Activated T-cell treated with anti-CD3 and anti-CD28 coated beads for 24 hours (primary cell): Measurements from ENCODE around the gene LTA.

ENCODE experiments used
- DNase-seq: peaks from one replicate; pipeline ENCODE4 v3.0.0-alpha.2; 2020; ENCODE audit warnings: low read depth

Gene LTA

DNA sequence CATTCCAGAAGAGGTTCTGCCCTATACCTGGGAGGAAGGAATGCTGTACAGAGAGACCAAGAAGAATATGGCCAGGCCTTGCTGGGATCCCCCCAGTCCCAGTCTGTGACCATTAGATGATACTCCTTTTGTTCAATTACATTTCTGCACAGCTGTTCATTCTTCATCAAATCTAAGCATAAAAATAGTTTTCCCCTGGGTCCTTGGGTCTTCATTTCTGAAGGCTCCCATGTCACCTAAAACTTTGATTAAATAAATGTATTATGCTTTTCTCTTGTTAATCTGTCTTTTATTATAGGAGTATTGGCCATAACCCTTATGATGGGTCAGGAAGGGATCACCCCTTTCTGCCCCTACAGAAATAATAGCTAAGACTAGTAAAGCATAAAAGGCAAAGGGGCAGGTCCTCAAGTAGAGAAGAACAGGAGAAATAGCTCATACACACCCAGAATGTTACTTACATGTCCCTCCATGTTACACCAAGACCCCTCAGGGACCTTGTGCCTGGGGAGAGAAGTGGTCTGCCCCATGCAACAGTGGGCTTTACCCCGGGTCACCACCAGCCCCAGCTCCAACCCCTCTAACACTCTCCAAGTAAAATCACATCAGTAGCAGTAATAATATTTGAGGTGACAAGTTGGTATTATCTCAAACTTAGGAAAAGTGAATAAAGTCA, 2.1 kb upstream of the LTA start:
- no peak for DNase-seq

DNA sequence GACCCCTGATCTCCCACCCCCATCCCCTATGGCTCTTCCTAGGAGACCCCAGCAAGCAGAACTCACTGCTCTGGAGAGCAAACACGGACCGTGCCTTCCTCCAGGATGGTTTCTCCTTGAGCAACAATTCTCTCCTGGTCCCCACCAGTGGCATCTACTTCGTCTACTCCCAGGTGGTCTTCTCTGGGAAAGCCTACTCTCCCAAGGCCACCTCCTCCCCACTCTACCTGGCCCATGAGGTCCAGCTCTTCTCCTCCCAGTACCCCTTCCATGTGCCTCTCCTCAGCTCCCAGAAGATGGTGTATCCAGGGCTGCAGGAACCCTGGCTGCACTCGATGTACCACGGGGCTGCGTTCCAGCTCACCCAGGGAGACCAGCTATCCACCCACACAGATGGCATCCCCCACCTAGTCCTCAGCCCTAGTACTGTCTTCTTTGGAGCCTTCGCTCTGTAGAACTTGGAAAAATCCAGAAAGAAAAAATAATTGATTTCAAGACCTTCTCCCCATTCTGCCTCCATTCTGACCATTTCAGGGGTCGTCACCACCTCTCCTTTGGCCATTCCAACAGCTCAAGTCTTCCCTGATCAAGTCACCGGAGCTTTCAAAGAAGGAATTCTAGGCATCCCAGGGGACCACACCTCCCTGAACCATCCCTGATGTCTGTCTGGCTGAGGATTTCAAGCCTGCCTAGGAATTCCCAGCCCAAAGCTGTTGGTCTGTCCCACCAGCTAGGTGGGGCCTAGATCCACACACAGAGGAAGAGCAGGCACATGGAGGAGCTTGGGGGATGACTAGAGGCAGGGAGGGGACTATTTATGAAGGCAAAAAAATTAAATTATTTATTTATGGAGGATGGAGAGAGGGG, 1.4 kb downstream of the LTA start:
- no peak for DNase-seq

DNA sequence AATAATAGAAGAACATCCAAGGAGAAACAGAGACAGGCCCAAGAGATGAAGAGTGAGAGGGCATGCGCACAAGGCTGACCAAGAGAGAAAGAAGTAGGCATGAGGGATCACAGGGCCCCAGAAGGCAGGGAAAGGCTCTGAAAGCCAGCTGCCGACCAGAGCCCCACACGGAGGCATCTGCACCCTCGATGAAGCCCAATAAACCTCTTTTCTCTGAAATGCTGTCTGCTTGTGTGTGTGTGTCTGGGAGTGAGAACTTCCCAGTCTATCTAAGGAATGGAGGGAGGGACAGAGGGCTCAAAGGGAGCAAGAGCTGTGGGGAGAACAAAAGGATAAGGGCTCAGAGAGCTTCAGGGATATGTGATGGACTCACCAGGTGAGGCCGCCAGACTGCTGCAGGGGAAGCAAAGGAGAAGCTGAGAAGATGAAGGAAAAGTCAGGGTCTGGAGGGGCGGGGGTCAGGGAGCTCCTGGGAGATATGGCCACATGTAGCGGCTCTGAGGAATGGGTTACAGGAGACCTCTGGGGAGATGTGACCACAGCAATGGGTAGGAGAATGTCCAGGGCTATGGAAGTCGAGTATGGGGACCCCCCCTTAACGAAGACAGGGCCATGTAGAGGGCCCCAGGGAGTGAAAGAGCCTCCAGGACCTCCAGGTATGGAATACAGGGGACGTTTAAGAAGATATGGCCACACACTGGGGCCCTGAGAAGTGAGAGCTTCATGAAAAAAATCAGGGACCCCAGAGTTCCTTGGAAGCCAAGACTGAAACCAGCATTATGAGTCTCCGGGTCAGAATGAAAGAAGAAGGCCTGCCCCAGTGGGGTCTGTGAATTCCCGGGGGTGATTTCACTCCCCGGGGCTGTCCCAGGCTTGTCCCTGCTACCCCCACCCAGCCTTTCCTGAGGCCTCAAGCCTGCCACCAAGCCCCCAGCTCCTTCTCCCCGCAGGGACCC, 2.3 kb downstream of the LTA start:
- DNase-seq = no peak

DNA sequence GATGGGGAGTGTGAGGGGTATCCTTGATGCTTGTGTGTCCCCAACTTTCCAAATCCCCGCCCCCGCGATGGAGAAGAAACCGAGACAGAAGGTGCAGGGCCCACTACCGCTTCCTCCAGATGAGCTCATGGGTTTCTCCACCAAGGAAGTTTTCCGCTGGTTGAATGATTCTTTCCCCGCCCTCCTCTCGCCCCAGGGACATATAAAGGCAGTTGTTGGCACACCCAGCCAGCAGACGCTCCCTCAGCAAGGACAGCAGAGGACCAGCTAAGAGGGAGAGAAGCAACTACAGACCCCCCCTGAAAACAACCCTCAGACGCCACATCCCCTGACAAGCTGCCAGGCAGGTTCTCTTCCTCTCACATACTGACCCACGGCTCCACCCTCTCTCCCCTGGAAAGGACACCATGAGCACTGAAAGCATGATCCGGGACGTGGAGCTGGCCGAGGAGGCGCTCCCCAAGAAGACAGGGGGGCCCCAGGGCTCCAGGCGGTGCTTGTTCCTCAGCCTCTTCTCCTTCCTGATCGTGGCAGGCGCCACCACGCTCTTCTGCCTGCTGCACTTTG, 3.3 kb downstream of the LTA start, which contains the start of gene TNF:
TSS of gene TNF (plus strand) at position 231 of the 567 bp plus-strand sequence. CDS start at position 408, 177 bp downstream.
- DNase-seq = peak; percentile 85

DNA sequence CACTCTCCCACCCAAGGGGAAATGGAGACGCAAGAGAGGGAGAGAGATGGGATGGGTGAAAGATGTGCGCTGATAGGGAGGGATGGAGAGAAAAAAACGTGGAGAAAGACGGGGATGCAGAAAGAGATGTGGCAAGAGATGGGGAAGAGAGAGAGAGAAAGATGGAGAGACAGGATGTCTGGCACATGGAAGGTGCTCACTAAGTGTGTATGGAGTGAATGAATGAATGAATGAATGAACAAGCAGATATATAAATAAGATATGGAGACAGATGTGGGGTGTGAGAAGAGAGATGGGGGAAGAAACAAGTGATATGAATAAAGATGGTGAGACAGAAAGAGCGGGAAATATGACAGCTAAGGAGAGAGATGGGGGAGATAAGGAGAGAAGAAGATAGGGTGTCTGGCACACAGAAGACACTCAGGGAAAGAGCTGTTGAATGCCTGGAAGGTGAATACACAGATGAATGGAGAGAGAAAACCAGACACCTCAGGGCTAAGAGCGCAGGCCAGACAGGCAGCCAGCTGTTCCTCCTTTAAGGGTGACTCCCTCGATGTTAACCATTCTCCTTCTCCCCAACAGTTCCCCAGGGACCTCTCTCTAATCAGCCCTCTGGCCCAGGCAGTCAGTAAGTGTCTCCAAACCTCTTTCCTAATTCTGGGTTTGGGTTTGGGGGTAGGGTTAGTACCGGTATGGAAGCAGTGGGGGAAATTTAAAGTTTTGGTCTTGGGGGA, 4.0 kb downstream of the LTA start:
- DNase-seq = no peak

DNA sequence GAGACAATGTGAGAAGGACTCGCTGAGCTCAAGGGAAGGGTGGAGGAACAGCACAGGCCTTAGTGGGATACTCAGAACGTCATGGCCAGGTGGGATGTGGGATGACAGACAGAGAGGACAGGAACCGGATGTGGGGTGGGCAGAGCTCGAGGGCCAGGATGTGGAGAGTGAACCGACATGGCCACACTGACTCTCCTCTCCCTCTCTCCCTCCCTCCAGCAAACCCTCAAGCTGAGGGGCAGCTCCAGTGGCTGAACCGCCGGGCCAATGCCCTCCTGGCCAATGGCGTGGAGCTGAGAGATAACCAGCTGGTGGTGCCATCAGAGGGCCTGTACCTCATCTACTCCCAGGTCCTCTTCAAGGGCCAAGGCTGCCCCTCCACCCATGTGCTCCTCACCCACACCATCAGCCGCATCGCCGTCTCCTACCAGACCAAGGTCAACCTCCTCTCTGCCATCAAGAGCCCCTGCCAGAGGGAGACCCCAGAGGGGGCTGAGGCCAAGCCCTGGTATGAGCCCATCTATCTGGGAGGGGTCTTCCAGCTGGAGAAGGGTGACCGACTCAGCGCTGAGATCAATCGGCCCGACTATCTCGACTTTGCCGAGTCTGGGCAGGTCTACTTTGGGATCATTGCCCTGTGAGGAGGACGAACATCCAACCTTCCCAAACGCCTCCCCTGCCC, 4.9 kb downstream of the LTA start:
- no peak for DNase-seq

DNA sequence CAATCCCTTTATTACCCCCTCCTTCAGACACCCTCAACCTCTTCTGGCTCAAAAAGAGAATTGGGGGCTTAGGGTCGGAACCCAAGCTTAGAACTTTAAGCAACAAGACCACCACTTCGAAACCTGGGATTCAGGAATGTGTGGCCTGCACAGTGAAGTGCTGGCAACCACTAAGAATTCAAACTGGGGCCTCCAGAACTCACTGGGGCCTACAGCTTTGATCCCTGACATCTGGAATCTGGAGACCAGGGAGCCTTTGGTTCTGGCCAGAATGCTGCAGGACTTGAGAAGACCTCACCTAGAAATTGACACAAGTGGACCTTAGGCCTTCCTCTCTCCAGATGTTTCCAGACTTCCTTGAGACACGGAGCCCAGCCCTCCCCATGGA, 5.5 kb downstream of the LTA start:
- DNase-seq = no peak

DNA sequence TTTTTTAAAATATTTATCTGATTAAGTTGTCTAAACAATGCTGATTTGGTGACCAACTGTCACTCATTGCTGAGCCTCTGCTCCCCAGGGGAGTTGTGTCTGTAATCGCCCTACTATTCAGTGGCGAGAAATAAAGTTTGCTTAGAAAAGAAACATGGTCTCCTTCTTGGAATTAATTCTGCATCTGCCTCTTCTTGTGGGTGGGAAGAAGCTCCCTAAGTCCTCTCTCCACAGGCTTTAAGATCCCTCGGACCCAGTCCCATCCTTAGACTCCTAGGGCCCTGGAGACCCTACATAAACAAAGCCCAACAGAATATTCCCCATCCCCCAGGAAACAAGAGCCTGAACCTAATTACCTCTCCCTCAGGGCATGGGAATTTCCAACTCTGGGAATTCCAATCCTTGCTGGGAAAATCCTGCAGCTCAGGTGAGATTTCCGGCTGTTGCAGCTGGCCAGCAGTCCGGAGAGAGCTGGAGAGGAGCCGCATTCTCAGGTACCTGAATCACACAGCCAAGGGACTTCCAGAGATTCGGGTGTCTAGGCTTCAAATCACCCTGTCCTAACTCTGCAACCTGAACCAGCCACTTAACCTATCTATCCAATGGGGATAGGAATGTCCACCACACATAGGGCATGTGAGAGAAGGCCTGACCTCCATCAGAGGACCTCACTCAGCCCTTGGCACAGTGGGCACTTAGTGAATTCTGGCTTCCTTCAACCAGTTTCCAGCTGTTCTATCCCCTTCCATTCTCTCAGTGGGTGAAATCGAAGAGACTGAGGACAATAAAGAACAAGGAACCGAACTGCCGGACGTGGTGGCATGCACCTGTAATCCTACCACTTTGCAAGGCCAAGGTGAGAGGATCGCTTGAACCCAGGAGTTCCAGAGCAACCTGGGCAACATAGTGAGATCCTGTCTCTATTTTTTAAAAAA, 6.4 kb downstream of the LTA start:
- DNase-seq = no peak

DNA sequence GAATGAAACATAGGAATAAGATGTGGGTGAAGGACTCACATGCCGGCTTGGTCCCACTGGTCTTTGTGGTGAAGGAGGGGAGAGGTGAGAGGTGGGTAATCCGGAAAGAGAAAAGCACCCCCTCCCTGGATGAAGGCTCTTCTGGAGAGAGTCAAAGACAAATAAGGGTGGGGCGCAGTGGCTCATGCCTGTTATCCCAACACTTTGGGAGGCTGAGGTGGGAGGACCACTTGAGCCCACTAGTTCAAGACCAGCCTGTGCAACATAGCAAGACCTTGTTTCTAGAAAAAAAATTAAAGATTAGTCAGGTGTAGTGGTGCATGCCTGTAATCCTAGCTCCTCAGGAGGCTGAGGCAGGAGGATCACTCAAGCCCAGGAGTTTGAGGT, 7.0 kb downstream of the LTA start:
- no peak for DNase-seq

DNA sequence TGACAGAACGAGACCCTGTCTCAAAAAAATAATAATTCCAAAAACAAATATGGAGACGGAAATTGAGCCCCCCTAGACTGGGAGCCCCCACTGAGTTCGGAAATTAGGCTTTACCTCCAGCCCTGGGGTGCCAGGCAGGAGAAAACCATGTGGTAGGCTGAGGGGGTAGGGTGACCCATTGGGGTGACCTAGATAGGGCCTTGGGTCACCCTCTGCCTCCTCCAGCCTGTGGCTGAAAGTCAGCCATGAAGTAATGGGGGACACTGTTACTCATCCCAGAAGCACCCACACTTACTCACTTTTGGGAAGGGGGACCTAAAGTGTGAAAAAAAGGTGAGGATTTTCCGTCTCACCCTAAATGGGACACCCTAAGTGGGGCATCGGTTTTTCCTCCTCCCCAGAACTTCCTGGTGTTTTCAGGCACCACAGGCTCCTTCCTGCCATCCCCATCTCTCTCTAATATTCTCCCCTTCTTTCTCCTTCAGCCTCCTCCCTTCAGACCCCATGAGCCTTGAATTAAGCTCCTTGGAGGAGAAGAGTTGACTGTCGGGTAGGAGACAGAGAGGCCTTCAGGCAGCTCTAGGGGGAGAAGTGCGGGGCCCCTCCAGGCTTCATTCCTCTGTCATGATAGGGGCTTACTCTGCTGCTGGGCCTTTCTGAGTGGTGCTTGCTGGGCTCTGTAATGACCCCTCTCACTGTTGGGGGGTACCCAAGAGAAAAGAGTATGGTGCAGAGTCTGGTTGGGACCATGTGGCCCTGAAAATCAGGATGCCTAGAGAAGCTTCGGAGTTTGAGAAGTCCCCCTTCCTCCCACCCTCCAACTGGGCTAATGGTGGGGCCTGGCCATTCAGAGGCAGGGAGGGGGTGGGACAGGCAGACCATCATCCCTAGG, 7.7 kb downstream of the LTA start:
- no peak for DNase-seq

DNA sequence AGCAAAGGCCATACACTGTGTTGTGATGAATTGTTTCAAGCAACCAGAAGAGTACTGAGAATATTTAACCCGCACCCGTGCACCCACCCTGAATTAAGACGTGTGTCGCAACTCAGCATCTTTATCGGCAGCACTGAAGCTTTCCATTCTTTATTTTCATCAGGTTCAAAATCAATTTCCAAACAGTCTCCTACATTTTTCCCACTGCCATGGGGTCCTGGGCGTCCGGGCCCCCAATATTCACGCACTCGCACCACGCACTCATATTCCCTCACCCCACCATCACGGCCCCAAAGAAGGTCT, 8.3 kb downstream of the LTA start:
- no peak for DNase-seq

DNA sequence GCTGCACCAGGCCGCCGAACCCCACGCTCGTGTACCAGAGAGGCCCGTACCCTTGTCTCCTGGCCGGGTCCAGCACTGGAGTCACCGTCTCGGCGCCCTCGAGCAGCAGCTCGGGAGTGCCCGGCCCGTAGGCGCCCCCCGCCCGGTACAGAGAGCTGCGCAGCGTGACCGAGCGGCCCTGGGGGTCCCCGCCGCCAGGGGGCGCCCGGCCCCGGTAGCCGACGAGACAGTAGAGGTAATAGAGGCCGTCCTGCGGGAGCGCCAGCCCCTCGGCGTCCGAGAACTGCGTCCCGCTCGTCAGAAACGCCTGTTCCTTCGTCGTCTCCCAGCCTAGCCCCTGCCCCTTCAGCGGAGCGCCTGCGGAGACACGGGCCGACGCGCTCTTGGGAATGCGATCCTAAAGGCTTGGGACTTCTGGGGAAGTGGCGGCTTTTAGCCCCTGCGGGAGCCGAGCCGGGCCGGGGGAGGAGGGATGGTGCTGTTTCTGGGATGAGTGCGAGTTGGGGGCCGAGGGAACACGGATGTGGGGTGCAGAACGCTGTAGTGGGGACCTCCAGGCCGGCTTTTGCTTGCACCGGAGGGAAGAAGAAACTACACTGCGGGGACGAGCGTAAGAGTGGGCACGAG, 8.8 kb downstream of the LTA start:
- DNase-seq = peak; percentile 83

DNA sequence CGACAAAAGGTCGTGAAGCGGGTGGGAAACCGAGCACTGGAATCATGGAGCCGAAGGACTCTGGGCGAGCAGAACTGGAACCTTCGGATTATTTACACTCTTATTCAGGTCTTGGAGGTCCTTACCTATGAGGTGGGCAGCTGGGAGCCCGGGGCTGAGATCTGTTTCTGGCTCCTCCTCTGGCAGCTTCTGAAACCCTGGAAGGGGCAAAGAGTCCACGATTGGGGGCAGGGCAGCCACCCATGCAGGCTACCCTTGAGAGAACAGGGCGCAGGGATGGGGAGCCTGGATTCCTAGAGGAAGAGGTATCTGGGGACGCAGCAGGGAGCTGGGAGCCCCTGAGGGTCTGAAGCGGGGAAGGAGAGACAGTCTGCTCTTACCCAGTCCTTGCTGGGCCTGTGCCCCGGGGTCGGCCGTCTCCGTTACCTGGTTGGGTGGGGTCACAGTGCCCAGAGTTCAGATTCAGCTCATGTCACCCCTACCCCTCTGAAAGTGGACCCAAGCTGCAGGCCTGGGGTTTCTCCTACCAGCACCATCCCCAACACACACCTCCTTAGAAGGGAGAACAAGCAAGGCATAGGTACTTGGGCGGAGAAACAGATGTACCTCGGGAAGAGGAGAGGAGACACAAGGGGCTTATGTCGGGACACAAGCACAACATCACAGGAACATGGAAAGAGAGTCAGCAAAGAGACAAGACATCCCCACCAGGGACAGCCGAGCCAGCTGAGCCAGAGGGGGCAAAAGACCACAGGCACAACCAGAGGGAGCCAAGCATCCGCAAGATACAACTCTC, 9.5 kb downstream of the LTA start:
- DNase-seq = no peak

DNA sequence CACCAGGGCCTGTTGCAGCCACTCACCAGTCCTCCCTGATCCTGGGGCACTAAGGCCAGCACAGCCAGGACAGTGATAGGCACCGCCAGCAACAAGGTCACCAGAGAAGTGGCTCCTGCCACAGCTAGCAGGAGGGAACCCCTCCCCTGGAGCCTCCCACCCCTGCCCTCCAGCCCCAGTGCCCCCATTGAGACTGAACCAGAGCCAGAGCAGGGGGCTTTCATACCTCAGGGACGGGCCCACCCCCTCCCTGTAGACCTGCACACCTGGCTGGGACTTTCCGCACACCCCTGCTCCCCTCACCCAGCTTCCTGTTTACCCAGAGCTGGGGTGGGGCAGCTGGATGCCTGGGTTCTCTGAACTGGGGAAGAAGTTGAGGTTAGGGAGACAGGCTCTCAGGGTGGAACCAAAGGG, 10.1 kb downstream of the LTA start, which contains the start of gene LTB:
TSS of gene LTB (minus strand) at position 195 of the 414 bp plus-strand sequence. CDS start at position 188, 7 bp downstream.
- DNase-seq = no peak

DNA sequence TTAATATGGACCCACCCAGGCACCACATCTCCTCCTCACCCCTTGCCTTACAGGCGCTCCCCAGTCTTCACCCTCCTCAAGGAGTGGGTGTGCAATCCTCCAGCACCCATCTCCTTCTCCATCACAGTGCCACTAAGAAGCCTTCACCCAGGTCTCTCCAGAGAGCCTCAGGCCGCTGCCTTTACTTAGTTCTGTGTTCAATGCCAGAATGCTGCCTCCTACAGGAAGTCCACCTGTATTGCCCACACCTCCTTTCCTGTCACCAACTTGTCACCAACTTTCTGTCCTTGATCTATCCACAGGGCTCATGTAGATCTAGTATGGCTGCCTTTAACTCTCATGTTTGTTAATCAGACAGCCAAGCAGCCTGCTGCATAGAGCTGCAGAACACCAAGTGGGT, 13.4 kb downstream of the LTA start:
- DNase-seq = no peak

DNA sequence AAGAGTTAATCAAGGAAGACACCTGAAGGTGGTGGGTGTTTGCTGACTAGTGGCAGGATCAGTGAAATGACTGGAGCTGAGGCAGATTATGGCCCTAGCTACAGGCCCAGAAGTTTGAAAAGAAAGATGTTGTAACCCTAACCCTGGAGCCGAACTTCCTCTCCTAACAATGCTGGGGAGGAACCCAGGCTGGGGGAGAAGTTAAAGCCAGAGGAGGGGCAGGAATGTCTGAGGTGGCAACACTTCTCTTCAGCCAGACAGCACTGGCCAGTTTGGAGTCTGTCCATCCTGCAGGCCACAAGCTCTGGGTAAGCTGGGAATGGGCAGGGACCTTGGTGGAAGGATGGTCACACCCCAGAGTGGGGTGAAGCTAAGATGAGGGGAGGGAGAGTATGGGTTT, 13.9 kb downstream of the LTA start, which contains the start of gene LST1:
TSS of gene LST1 (plus strand) at position 270 of the 400 bp plus-strand sequence. CDS start 1,023 bp downstream, outside the sequence.
- DNase-seq = no peak
